Naive thymus-derived CD8-positive, alpha-beta T cell (primary cell): Measurements from ENCODE around the gene LRP11. TPM values are rescaled to one million over a fixed set of nuclear protein-coding genes. Genes with fewer than 3 reads are reported as not detected.
"Not testable (repeated sequence)": the region's sequence is repeated elsewhere in the genome, so short reads cannot be mapped to it uniquely, and the experiment has no call there.

Experiments
- ATAC-seq, 2 donors: fragments of 150-1000 bp; cut with Tn5 transposase in 1 of 2; sonication (Bioruptor Pico), chemical (Tn5 transposase) in 1 of 2; 1 replicate in 1 of 2; 2 replicates in 1 of 2; pipeline ENCODE4 v1.10.0; 2021; ENCODE audit warnings: mild to moderate bottlenecking in 2 of 2, moderate library complexity in 2 of 2
- POLR2A ChIA-PET: fragments of 350-600 bp; sonication (Branson Sonifier 250); formaldehyde crosslinking; loops from one replicate; lab custom pipeline; 2021; ENCODE audit warnings: antibody characterized with exemption; lab: Charles Lee
- DNase-seq, 10 donors: peaks; one replicate each; pipeline versions ENCODE4 v3.0.0 to v3.0.0-alpha.2; 2020 to 2022
- H3K27ac Mint-ChIP-seq, 10 donors: one replicate each; pipeline ENCODE4 v1.8.0; 2020 to 2022; ENCODE audit warnings: mild to moderate bottlenecking in 10 of 10, mixed read lengths in 10 of 10, moderate library complexity in 4 of 10, inconsistent platforms in 1 of 10
- H3K27me3 Mint-ChIP-seq, 5 donors: one replicate each; pipeline ENCODE4 v1.8.0; 2021 to 2022; ENCODE audit warnings: mixed read lengths in 5 of 5
- H3K36me3 Mint-ChIP-seq, 3 donors: one replicate each; pipeline ENCODE4 v1.8.0; 2020 to 2022; ENCODE audit warnings: mixed read lengths in 3 of 3, mild to moderate bottlenecking in 2 of 3, inconsistent platforms in 1 of 3
- H3K4me1 Mint-ChIP-seq, 4 donors: one replicate each; pipeline ENCODE4 v1.8.0; 2021 to 2022; ENCODE audit warnings: mixed read lengths in 4 of 4
- H3K4me3 Mint-ChIP-seq, 10 donors: one replicate each; pipeline ENCODE4 v1.8.0; 2020 to 2022; ENCODE audit warnings: mild to moderate bottlenecking in 10 of 10, mixed read lengths in 10 of 10, moderate library complexity in 6 of 10, inconsistent platforms in 1 of 10
- H3K9me3 Mint-ChIP-seq, 9 donors: one replicate each; pipeline ENCODE4 v1.8.0; 2020 to 2022; ENCODE audit warnings: mixed read lengths in 9 of 9, mild to moderate bottlenecking in 3 of 9, inconsistent platforms in 1 of 9, moderate library complexity in 1 of 9
- polyA plus RNA-seq, 3 donors: library from polyadenylated mRNA; unstranded; fragments of 300-500 nt; fragmentation: Illumina TruSeq; gene quantifications; one replicate each; pipeline ENCODE4 v1.2.3, GENCODE V29; 2021
- total RNA-seq, 8 experiments: library from RNA in 2 of 8; stranded (reverse) in 2 of 8; gene quantifications; one replicate each; pipeline ENCODE4 v1.2.3 and lab custom pipeline; 2021 to 2026

Gene LRP11
- total and polyA plus RNA-seq, 5 experiments from 2014 or later, result 0.33 to 1.8 (median 0.43) TPM

- peak in 1 of 2 donors; percentile 65 for ATAC-seq
- DNase-seq, result no peak
- POLR2A ChIA-PET, result no interaction called here
- H3K4me1 Mint-ChIP-seq, result peaks cover 2 to 20% (median 8%) of the 10 kb centered on the region in 4 donors
- H3K27me3 Mint-ChIP-seq, result peaks cover 0 to 26% (median 3%) of the 10 kb centered on the region in 5 donors
- H3K36me3 Mint-ChIP-seq, result peaks cover 0 to 6% (median 0%) of the 10 kb centered on the region in 3 donors
- H3K4me3 Mint-ChIP-seq, result no peak overlapping the region
- H3K27ac Mint-ChIP-seq, result no peak overlapping the region
- H3K9me3 Mint-ChIP-seq, result no peaks in the 10 kb centered on the region
Observed at GRCh38 chr6:149852180-149852579, 12.0 kb downstream of the LRP11 start.

GRCh38 chr6:149851461-149852110 lies 12.6 kb downstream of the LRP11 start:
- Mint-ChIP-seq H3K27ac (peak overlapping the region in 1 of 10 donors; percentile 20), H3K4me1 (peaks cover 2 to 20% (median 8%) of the 10 kb centered on the region in 4 donors), H3K36me3 (peaks cover 0 to 6% (median 0%) of the 10 kb centered on the region in 3 donors), H3K4me3 (peak overlapping the region in 1 of 10 donors; percentile 21), H3K9me3 (no peaks in the 10 kb centered on the region), H3K27me3 (peaks cover 0 to 20% (median 3%) of the 10 kb centered on the region in 5 donors)
- POLR2A ChIA-PET, result no interaction called here
- ATAC-seq (no peak), DNase-seq (no peak)

- POLR2A ChIA-PET, ATAC-seq, H3K4me3 Mint-ChIP-seq, H3K27me3 Mint-ChIP-seq, H3K36me3 Mint-ChIP-seq, DNase-seq, H3K9me3 Mint-ChIP-seq, H3K27ac Mint-ChIP-seq: not testable (repeated sequence)
- H3K4me1 Mint-ChIP-seq, result peaks cover 2 to 20% (median 8%) of the 10 kb centered on the region in 4 donors
Observed at GRCh38 chr6:149848343-149848742, 15.8 kb downstream of the LRP11 start.

GRCh38 chr6:149847939-149848267 lies 16.3 kb downstream of the LRP11 start:
- H3K27ac Mint-ChIP-seq, result no peak overlapping the region
- DNase-seq (no peak), ATAC-seq (no peak)
- peaks cover 0 to 6% (median 0%) of the 10 kb centered on the region in 3 donors for H3K36me3 Mint-ChIP-seq
- no peaks in the 10 kb centered on the region for H3K9me3 Mint-ChIP-seq
- H3K4me3 Mint-ChIP-seq, result no peak overlapping the region
- POLR2A ChIA-PET, result no interaction called here
- peaks cover 0 to 5% (median 0%) of the 10 kb centered on the region in 5 donors for H3K27me3 Mint-ChIP-seq
- H3K4me1 Mint-ChIP-seq, result peaks cover 2 to 17% (median 8%) of the 10 kb centered on the region in 4 donors

GRCh38 chr6:149846321-149846720 lies 17.8 kb downstream of the LRP11 start:
- POLR2A ChIA-PET, result no interaction called here

GRCh38 chr6:149845549-149845948 lies 18.6 kb downstream of the LRP11 start:
- Mint-ChIP-seq H3K9me3 (no peaks in the 10 kb centered on the region), H3K27me3 (peaks cover 0 to 5% (median under 1%) of the 10 kb centered on the region in 5 donors), H3K36me3 (peaks cover 0 to 2% (median 0%) of the 10 kb centered on the region in 3 donors), H3K4me3 (no peak overlapping the region), H3K4me1 (peaks cover 0 to 1% (median 0%) of the 10 kb centered on the region in 4 donors), H3K27ac (no peak overlapping the region)
- no peak for DNase-seq
- no peak for ATAC-seq
- POLR2A ChIA-PET, result no interaction called here

More at GRCh38 chr6:149846321-149846720, 17.8 kb downstream of the LRP11 start:
- Mint-ChIP-seq H3K4me3 (no peak overlapping the region), H3K9me3 (no peaks in the 10 kb centered on the region), H3K36me3 (peaks cover 0 to 7% (median 0%) of the 10 kb centered on the region in 3 donors), H3K27me3 (peaks cover 0 to 5% (median 0%) of the 10 kb centered on the region in 5 donors), H3K27ac (no peak overlapping the region), H3K4me1 (peaks cover 0 to 3% (median 1%) of the 10 kb centered on the region in 4 donors)
- DNase-seq (no peak), ATAC-seq (no peak)

- H3K27me3 Mint-ChIP-seq, result peaks cover 0 to 6% (median 1%) of the 10 kb centered on the region in 5 donors
- no peak overlapping the region for H3K4me3 Mint-ChIP-seq
- H3K4me1 Mint-ChIP-seq, result peaks cover 0 to 1% (median 0%) of the 10 kb centered on the region in 4 donors
- H3K27ac Mint-ChIP-seq, result no peak overlapping the region
- H3K36me3 Mint-ChIP-seq, result peaks cover 0 to 2% (median 0%) of the 10 kb centered on the region in 3 donors
- no peak for DNase-seq
- no peak for ATAC-seq
- H3K9me3 Mint-ChIP-seq, result no peaks in the 10 kb centered on the region
- POLR2A ChIA-PET, result no interaction called here
Observed at GRCh38 chr6:149844480-149844879, 19.7 kb downstream of the LRP11 start.

GRCh38 chr6:149844036-149844435 lies 20.1 kb downstream of the LRP11 start:
- H3K36me3 Mint-ChIP-seq, H3K9me3 Mint-ChIP-seq, H3K4me1 Mint-ChIP-seq, H3K27me3 Mint-ChIP-seq, ATAC-seq, H3K4me3 Mint-ChIP-seq, H3K27ac Mint-ChIP-seq, POLR2A ChIA-PET, DNase-seq: not testable (repeated sequence)

- Mint-ChIP-seq H3K36me3 (peaks cover 0 to 2% (median 0%) of the 10 kb centered on the region in 3 donors), H3K4me1 (peaks cover 0 to 1% (median 0%) of the 10 kb centered on the region in 4 donors), H3K4me3 (no peak overlapping the region), H3K27ac (peak overlapping the region in 1 of 10 donors; percentile 83), H3K9me3 (no peaks in the 10 kb centered on the region), H3K27me3 (peaks cover 0 to 6% (median 2%) of the 10 kb centered on the region in 5 donors)
- POLR2A ChIA-PET, result no interaction called here
- DNase-seq (no peak), ATAC-seq (no peak)
Observed at GRCh38 chr6:149843051-149843633, 21.0 kb downstream of the LRP11 start.

GRCh38 chr6:149842331-149842730 lies 21.8 kb downstream of the LRP11 start:
- Mint-ChIP-seq H3K4me1 (peaks cover 0 to 1% (median 0%) of the 10 kb centered on the region in 4 donors), H3K9me3 (no peaks in the 10 kb centered on the region), H3K27ac (peak overlapping the region in 2 of 10 donors; percentile 29 to 45), H3K4me3 (no peak overlapping the region), H3K36me3 (peaks cover 0 to 2% (median 0%) of the 10 kb centered on the region in 3 donors), H3K27me3 (peaks cover 0 to 6% (median 2%) of the 10 kb centered on the region in 5 donors)
- POLR2A ChIA-PET, result no interaction called here
- ATAC-seq (no peak), DNase-seq (no peak)

GRCh38 chr6:149840345-149841075 lies 23.6 kb downstream of the LRP11 start:
- H3K27ac Mint-ChIP-seq, result no peak overlapping the region
- ATAC-seq, result peak in 1 of 2 donors; percentile 57
- H3K4me1 Mint-ChIP-seq, result peaks cover 0 to 1% (median 0%) of the 10 kb centered on the region in 4 donors
- H3K4me3 Mint-ChIP-seq, result no peak overlapping the region
- no peaks in the 10 kb centered on the region for H3K9me3 Mint-ChIP-seq
- peaks cover 0 to 6% (median 2%) of the 10 kb centered on the region in 5 donors for H3K27me3 Mint-ChIP-seq
- peaks cover 0 to 4% (median 0%) of the 10 kb centered on the region in 3 donors for H3K36me3 Mint-ChIP-seq
- peak in 1 of 10 donors; percentile 16 for DNase-seq
- POLR2A ChIA-PET, result no interaction called here

- DNase-seq (peak; percentile 50 to 86 (median 78)), ATAC-seq (peak; percentile 87)
- peaks cover 2 to 6% (median 2%) of the 10 kb centered on the region in 4 donors for H3K4me1 Mint-ChIP-seq
- peaks cover 0 to 2% (median 0%) of the 10 kb centered on the region in 3 donors for H3K36me3 Mint-ChIP-seq
- no peak overlapping the region for H3K4me3 Mint-ChIP-seq
- POLR2A ChIA-PET, result interaction anchor here (1.0 kb wide), 1 partner anchor 147 kb away, joined by 5 read pairs; no protein-coding TSS in a partner anchor
- H3K27ac Mint-ChIP-seq, result peak overlapping the region in 1 of 10 donors; percentile 75
- H3K9me3 Mint-ChIP-seq, result no peaks in the 10 kb centered on the region
- H3K27me3 Mint-ChIP-seq, result peaks cover 0 to 5% (median 2%) of the 10 kb centered on the region in 5 donors
Observed at GRCh38 chr6:149834513-149835481, 29.4 kb downstream of the LRP11 start.
